ENCODE data around the gene OR6B3.
"Not testable (repeated sequence)": the region's sequence is repeated elsewhere in the genome, so short reads cannot be mapped to it uniquely, and the experiment has no call there.

Gene OR6B3

GRCh38 chr2:240044096-240044495 is 9.2 kb downstream of the OR6B3 start:
- in situ Hi-C loops (cut with MboI; ENCODE audit: low sequenced_read_pairs), result not testable (repeated sequence)

- in situ Hi-C loops (cut with MboI; ENCODE audit: low sequenced_read_pairs), result no loop called here
Measured at GRCh38 chr2:240043279-240043989, 9.9 kb downstream of the OR6B3 start.

DNA sequence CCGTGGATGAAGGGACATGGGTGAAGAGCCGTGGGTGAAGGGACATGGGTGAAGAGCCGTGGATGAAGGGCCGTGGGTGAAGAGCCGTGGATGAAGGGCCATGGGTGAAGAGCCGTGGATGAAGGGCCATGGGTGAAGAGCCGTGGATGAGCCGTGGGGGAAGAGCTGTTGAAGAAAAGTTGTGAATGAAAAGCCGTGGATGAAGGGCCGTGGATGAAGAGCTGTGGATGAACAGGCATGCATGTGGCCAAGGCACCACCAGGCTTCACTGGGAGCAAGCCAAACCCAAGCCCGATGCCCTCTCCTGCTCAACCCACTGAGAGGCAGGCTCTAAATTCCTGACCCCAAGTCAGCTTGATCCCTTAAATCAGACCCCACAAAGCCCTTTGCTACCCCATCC is 10.6 kb downstream of the OR6B3 start:
- in situ Hi-C loops (cut with MboI; ENCODE audit: low sequenced_read_pairs), result no loop called here

GRCh38 chr2:240041363-240041762 is 12.0 kb downstream of the OR6B3 start:
- in situ Hi-C loops (cut with MboI; ENCODE audit: low sequenced_read_pairs), result no loop called here

- in situ Hi-C loops (cut with MboI; ENCODE audit: low sequenced_read_pairs), result no loop called here
Measured at GRCh38 chr2:240037358-240037757, 16.0 kb downstream of the OR6B3 start.

DNA sequence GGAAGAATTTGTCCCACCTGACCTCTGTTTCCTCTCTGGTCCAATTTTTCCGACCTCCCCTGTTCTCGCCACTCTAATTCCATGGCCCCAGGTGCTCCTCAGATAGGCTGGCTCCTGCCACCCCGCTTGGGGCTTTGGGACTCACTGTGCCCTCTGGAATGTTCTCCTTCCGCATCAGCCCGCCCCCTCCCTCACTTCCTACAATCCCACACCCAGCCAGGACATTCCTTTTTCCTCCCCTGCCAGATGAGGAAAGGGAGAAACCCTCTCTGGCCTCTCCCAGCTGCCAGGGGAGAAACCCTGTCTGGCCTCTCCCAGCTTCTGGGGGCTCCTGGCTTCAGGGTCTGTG is 20.0 kb downstream of the OR6B3 start:
- in situ Hi-C loops (cut with MboI; ENCODE audit: low sequenced_read_pairs), result no loop called here

DNA sequence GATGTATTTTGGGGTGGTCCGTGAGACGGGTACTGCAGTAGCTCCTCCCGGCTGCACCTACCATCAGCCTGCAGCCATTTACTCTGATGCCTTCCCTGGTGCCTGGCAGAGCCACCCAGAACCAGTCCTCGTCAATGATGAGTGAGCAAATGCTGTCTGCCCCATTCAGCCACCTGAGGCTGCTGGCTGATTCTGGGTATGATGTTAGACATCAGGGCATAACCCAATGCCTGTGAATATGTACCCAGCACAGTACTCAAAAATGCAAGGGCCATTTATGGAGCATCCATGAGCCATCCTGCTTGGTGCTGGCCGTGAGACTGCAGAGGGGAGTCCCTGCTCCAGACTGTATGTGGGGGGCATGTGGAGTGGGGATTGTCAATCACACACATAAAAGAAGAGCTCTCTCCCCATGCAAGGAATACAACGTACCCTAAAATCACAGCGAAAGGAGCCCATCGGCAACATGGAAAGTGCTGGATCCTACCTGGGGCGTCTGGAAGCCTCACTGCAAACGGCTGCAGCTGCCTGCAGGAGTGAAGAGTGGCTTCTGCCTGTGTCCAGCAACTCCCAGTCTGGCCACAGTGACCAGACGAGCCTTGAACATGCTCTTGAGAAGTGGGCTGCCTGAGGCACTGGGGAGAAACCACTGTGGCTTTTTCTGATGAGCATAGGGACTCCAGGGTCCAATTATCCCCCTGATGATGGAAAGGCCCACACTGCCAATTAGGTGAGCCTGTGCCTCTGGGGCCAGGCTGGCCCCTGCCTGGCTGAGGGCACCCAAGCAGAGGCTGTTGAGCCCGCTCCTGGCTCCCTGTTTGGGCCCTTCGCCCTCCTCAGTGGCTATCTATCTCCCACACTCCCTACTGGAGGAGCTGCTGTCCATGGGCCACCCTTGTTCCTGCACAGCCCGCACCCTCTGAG is 20.7 kb downstream of the OR6B3 start:
- in situ Hi-C loops (cut with MboI; ENCODE audit: low sequenced_read_pairs), result no loop called here

DNA sequence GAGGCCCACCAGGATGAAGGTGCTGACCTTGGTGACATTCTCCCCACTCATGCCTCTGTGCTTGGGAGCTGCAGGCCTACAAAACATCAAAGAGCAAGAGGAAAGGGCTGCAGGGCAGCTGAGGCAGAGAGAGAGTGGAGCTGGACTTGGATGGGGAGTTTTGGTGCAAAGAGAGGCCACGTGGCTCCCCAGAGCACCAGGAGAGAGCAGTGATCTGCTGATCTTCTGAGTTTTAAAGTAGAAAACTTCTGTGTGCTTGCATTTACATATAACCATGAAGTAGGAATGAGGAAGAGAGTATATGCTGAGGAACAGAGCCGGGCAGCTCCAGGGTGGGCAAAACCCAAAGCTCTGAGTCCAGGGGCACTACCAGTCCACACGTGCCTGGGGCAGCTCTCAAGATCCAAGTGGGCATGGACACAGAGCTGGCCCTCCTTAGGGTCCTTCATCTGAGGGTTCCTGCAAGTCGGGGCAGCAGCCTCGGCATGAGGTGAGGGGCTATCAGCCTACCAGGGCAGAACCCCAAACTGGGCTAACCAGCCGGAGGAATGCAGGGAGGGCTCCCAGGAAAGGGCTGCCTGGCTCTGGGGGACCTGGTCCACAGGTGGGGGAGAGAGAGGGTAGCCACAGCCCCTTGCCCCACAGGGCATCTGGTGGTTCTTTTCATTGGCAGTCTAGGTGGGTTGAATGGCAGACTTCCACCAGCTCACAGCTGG is 22.8 kb downstream of the OR6B3 start, which contains the start of gene OR6B2:
OR6B2 (minus strand) TSS at position 51 of the 716 bp plus-strand sequence; CDS start at position 51, 0 bp downstream.
- in situ Hi-C loops (cut with MboI; ENCODE audit: low sequenced_read_pairs), result no loop called here

DNA sequence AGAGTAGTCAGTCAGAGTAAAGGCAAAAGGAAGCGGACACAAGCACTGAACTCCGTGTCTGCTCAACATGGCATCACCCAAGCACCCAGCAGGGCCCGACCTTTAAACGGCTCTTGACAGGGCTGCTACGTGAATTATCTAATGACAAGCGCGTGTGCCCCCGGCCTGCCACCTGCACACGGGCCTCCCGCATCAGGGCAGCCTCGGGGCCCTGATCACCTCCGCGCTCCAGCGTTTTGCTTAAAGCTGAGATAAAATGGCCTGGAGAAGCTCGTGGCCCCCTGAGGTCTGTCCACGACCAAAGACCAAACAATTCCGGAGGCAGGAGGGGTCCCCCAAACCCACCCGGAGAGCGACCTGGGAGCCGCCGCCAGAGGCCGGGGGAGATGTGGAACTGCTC is 28.6 kb downstream of the OR6B3 start:
- in situ Hi-C loops (cut with MboI; ENCODE audit: low sequenced_read_pairs), result no loop called here

DNA sequence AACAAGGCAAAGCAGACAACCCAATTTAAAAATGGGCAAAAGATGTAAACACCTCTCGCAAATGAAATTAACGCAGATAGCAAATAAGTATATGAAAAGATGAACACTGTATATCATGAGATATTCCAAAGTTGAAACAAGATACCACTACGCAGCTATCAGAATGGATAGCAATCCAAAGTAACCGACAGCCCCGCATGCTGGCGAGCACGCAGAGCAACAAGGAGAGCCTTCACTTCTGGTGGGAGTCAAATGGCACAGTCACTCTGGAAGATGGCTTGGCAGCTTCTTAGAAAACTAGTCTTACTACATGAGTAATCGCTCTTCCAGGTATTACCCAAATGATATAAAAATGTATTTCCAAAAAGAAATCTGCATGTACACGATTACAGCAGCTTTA is 29.5 kb downstream of the OR6B3 start:
- in situ Hi-C loops (cut with MboI; ENCODE audit: low sequenced_read_pairs), result no loop called here

DNA sequence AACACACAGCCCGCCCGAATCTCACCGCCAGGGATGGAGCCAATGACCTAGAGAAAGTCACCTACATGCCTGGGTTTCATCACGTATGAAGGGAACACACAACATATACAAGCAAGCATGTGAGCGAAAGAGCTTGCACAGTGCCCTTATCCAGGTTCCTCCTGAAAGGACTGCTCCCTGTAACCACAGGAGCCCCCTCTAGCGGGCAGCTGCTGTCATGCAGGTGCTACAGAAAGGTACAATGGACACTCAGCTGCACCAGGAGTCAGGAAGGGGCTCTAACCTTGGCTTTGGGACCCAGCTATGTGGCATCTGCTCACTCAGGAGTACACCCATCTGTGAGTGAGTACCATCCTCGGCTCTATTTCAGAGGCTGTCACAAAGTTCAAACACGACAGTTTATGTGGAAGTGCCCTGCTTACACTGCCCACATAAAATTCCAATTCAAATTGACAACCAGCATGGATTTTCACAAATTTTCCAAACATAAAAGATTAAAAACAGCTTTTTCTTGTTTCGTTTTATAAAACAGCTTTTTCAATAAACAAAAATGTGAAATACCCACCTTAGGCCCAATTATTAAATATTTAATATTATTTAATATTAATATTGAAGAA is 31.7 kb downstream of the OR6B3 start:
- in situ Hi-C loops (cut with MboI; ENCODE audit: low sequenced_read_pairs), result no loop called here

- in situ Hi-C loops (cut with MboI; ENCODE audit: low sequenced_read_pairs), result no loop called here
Measured at GRCh38 chr2:240018071-240018750, 35.1 kb downstream of the OR6B3 start.

- in situ Hi-C loops (cut with MboI; ENCODE audit: low sequenced_read_pairs), result no loop called here
Measured at GRCh38 chr2:240014327-240014726, 39.0 kb downstream of the OR6B3 start.

GRCh38 chr2:240013343-240013742 is 40.0 kb downstream of the OR6B3 start:
- in situ Hi-C loops (cut with MboI; ENCODE audit: low sequenced_read_pairs), result no loop called here

GRCh38 chr2:240002983-240003382 is 50.3 kb downstream of the OR6B3 start:
- in situ Hi-C loops (cut with MboI; ENCODE audit: low sequenced_read_pairs), result no loop called here

DNA sequence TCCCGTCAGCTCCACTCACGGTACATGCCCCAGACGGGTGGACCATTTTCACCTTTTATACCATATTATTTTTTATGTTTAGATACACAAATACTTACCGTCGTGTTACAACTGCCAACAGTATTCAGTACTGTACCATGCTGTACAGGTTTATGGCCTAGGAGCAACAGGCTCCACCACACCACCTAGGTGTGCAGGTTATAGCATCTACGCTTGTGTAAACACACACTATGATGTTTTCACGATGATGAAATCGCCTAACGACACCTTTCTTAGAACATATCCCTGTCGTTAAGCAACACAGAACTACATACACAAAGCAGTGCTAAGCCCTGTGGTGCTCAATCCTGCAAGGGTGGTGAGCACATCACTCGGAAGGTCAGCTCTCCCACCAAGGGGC is 52.6 kb downstream of the OR6B3 start:
- in situ Hi-C loops (cut with MboI; ENCODE audit: low sequenced_read_pairs), result no loop called here

GRCh38 chr2:239997686-239998409 is 55.5 kb downstream of the OR6B3 start:
- in situ Hi-C loops (cut with MboI; ENCODE audit: low sequenced_read_pairs), result no loop called here
